Testis (tissue), 2 donors: ENCODE measurements around the gene SCGB3A2.

ENCODE experiments used
- CTCF ChIP-seq, 3 experiments: fragments of 450-650 bp in 2 of 3; fragments of 200-600 bp in 1 of 3; sonication (generic) in 1 of 3; IDR thresholded peaks; one replicate each; pipeline ENCODE4 v1.5.1; 2016 to 2019; ENCODE audit warnings: antibody characterized with exemption in 3 of 3, mild to moderate bottlenecking in 2 of 3, moderate library complexity in 1 of 3
- POLR2A ChIP-seq: fragments of 450-650 bp; IDR thresholded peaks from one replicate; pipeline ENCODE4 v1.6.1; 2017; ENCODE audit warnings: antibody characterized with exemption, mild to moderate bottlenecking, moderate library complexity

- TF ChIP-seq CTCF (IDR thresholded peaks at IDR 0.05) (no peak), POLR2A (no peak)
These were observed 17.4 kb downstream of the SCGB3A2 start for GRCh38 chr5:147895864-147896263.
